ENCODE measurements around the gene NOP14. TPM values are rescaled to one million over a fixed set of nuclear protein-coding genes. Genes with fewer than 3 reads are reported as not detected.

Gene NOP14
- total and polyA plus RNA-seq, 2 experiments from 2014 or later: 29.9 to 38.7 TPM

GRCh38 chr4:2981256-2981819, 18.1 kb upstream of the NOP14 start:
- H3K27me3 Mint-ChIP-seq (ENCODE audit: insufficient read depth, low read depth, poor library complexity): peaks cover 11% of the 10 kb centered on the region
- H3K4me3 Mint-ChIP-seq: no peak overlapping the region
- H3K36me3 Mint-ChIP-seq (ENCODE audit: low read depth): peaks cover 7% of the 10 kb centered on the region; the same call in 2 of the 3 replicates

More at GRCh38 chr4:2981256-2981819, 18.1 kb upstream of the NOP14 start:
- peaks cover 39% of the 10 kb centered on the region for H3K9me3 Mint-ChIP-seq
- Histone ChIP-seq H3F3A (replicated peaks; ENCODE audit: low read depth) (no peaks in the 10 kb centered on the region), H3K4me3 (no peak overlapping the region), H3K4me2 (no peak overlapping the region), H3K27me3 (ENCODE audit: insufficient read depth) (no peaks in the 10 kb centered on the region), H4K20me1 (replicated peaks; ENCODE audit: insufficient read depth) (no peaks in the 10 kb centered on the region), H3K4me1 (ENCODE audit: insufficient read depth) (no peaks in the 10 kb centered on the region), H2AFZ (no peak overlapping the region), H3K36me3 (ENCODE audit: insufficient read depth) (no peaks in the 10 kb centered on the region), H3K79me2 (replicated peaks; ENCODE audit: insufficient read depth) (no peaks in the 10 kb centered on the region), H3K27ac (ENCODE audit: low read depth) (no peak overlapping the region), H3K9me2 (ENCODE audit: insufficient read depth) (no peaks in the 10 kb centered on the region)
- no peak for DNase-seq (ENCODE audit: low spot score)
- no peak overlapping the region for H3K27ac Mint-ChIP-seq
- no peaks in the 10 kb centered on the region; the same call in 2 of the 3 replicates for H3K4me1 Mint-ChIP-seq
- TF ChIP-seq ZNF331 (CRISPR knock-in tag; IDR thresholded peaks at IDR 0.05; ENCODE audit: low read depth): no peak
- no peak for TF ChIP-seq EZH2phosphoT487 (IDR thresholded peaks at IDR 0.05; ENCODE audit: unreplicated experiment)
- no peak for TF ChIP-seq JUNB (IDR thresholded peaks at IDR 0.05; ENCODE audit: unreplicated experiment)
- no peak for TF ChIP-seq POLR2AphosphoS5 (IDR thresholded peaks at IDR 0.05; ENCODE audit: low read depth)
- TF ChIP-seq, protein P1, sequence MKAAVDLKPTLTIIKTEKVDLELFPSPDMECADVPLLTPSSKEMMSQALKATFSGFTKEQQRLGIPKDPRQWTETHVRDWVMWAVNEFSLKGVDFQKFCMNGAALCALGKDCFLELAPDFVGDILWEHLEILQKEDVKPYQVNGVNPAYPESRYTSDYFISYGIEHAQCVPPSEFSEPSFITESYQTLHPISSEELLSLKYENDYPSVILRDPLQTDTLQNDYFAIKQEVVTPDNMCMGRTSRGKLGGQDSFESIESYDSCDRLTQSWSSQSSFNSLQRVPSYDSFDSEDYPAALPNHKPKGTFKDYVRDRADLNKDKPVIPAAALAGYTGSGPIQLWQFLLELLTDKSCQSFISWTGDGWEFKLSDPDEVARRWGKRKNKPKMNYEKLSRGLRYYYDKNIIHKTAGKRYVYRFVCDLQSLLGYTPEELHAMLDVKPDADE (IDR thresholded peaks at IDR 0.05): no peak
- no peak for TF ChIP-seq CREB1 (CRISPR knock-in tag; IDR thresholded peaks at IDR 0.05; ENCODE audit: low read depth)
- no peak for TF ChIP-seq ZNF114 (CRISPR knock-in tag; IDR thresholded peaks at IDR 0.05)
- TF ChIP-seq NANOG (IDR thresholded peaks at IDR 0.05; ENCODE audit: borderline replicate concordance): no peak
- no peak for TF ChIP-seq EZH2 (IDR thresholded peaks at IDR 0.05; ENCODE audit: low read depth, unreplicated experiment)
- TF ChIP-seq, protein P2, sequence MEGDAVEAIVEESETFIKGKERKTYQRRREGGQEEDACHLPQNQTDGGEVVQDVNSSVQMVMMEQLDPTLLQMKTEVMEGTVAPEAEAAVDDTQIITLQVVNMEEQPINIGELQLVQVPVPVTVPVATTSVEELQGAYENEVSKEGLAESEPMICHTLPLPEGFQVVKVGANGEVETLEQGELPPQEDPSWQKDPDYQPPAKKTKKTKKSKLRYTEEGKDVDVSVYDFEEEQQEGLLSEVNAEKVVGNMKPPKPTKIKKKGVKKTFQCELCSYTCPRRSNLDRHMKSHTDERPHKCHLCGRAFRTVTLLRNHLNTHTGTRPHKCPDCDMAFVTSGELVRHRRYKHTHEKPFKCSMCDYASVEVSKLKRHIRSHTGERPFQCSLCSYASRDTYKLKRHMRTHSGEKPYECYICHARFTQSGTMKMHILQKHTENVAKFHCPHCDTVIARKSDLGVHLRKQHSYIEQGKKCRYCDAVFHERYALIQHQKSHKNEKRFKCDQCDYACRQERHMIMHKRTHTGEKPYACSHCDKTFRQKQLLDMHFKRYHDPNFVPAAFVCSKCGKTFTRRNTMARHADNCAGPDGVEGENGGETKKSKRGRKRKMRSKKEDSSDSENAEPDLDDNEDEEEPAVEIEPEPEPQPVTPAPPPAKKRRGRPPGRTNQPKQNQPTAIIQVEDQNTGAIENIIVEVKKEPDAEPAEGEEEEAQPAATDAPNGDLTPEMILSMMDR (conservative IDR thresholded peaks at IDR 0.05; ENCODE audit: low read depth in 2 of 2): no peak
- TF ChIP-seq, protein P3, sequence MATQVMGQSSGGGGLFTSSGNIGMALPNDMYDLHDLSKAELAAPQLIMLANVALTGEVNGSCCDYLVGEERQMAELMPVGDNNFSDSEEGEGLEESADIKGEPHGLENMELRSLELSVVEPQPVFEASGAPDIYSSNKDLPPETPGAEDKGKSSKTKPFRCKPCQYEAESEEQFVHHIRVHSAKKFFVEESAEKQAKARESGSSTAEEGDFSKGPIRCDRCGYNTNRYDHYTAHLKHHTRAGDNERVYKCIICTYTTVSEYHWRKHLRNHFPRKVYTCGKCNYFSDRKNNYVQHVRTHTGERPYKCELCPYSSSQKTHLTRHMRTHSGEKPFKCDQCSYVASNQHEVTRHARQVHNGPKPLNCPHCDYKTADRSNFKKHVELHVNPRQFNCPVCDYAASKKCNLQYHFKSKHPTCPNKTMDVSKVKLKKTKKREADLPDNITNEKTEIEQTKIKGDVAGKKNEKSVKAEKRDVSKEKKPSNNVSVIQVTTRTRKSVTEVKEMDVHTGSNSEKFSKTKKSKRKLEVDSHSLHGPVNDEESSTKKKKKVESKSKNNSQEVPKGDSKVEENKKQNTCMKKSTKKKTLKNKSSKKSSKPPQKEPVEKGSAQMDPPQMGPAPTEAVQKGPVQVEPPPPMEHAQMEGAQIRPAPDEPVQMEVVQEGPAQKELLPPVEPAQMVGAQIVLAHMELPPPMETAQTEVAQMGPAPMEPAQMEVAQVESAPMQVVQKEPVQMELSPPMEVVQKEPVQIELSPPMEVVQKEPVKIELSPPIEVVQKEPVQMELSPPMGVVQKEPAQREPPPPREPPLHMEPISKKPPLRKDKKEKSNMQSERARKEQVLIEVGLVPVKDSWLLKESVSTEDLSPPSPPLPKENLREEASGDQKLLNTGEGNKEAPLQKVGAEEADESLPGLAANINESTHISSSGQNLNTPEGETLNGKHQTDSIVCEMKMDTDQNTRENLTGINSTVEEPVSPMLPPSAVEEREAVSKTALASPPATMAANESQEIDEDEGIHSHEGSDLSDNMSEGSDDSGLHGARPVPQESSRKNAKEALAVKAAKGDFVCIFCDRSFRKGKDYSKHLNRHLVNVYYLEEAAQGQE (IDR thresholded peaks at IDR 0.05; ENCODE audit: unreplicated experiment): no peak
- TF ChIP-seq STAT1 (IDR thresholded peaks at IDR 0.05; ENCODE audit: unreplicated experiment): no peak
- TF ChIP-seq ZNF462 (CRISPR knock-in tag; IDR thresholded peaks at IDR 0.05): no peak
- ATAC-seq: no peak

Data from GM23338 (cell line).